ENCODE results near the gene ARL6IP4. TPM values are rescaled to one million over a fixed set of nuclear protein-coding genes. Genes with fewer than 3 reads are reported as not detected.
A peak's percentile ranks its signal among the peaks of the same experiment; 100 is the strongest.

Gene ARL6IP4
- total and polyA plus RNA-seq, 2 of the 4 experiments (the other 2 are of a cell fraction) = 161 to 254 TPM

- no peak for TF ChIP-seq MAZ (IDR thresholded peaks at IDR 0.05; ENCODE audit: borderline replicate concordance, low read depth, low read length)
Observed at GRCh38 chr12:122949816-122950675, 30.4 kb upstream of the ARL6IP4 start (continued).

GRCh38 chr12:122951406-122951805 lies 29.1 kb upstream of the ARL6IP4 start:
- Histone ChIP-seq H2BK15ac (ENCODE audit: low read depth, low read length) (no peak overlapping the region), H3K27ac (ENCODE audit: insufficient read depth, low read length) (no peak overlapping the region), H2AK5ac (ENCODE audit: low read depth, low read length) (0 out of 2 replicates have a peak overlapping the region, but pooled peaks have one; percentile 7), H2BK5ac (ENCODE audit: low read depth, low read length, poor library complexity, severe bottlenecking) (no peak overlapping the region), H3K14ac (replicated peaks; ENCODE audit: low read depth, low read length) (0 out of 2 replicates have a peak overlapping the region, but pooled peaks have one; percentile 20), H3K56ac (ENCODE audit: extremely low read depth, insufficient read depth, low read length) (no peak overlapping the region), H2BK120ac (ENCODE audit: low read depth, low read length) (no peak overlapping the region; the same call in 1 of the 2 replicates), H4K5ac (ENCODE audit: low read depth, low read length) (no peak overlapping the region), H3K9ac (ENCODE audit: low read depth, low read length) (no peak overlapping the region), H3K9me3 (ENCODE audit: control insufficient read depth, insufficient read depth, low read length) (no peaks in the 10 kb centered on the region), H4K8ac (ENCODE audit: low read depth in 2 of 2, low read length in 2 of 2) (no peak overlapping the region), H4K20me1 (ENCODE audit: insufficient read depth, low read length) (peaks cover 10% of the 10 kb centered on the region), H3K9me1 (ENCODE audit: insufficient read depth, low read length) (peaks cover 11% of the 10 kb centered on the region), H2AK9ac (replicated peaks; ENCODE audit: low read depth, low read length, poor library complexity) (no peak overlapping the region), H3K27me3 (ENCODE audit: control insufficient read depth, insufficient read depth, low read length) (no peaks in the 10 kb centered on the region), H2BK20ac (ENCODE audit: low read depth, low read length) (no peak overlapping the region; the same call in 1 of the 2 replicates), H3K79me1 (ENCODE audit: low read depth in 1 of 2, low read length in 2 of 2) (peaks cover 0 to 17% of the 10 kb centered on the region in 2 experiments; a peak in 2 of 4 replicates), H3K36me3 (ENCODE audit: control insufficient read depth, insufficient read depth, low read length) (no peaks in the 10 kb centered on the region), H4K91ac (ENCODE audit: insufficient read depth, low read depth, low read length) (no peak overlapping the region), H3K4me2 (ENCODE audit: low read depth, low read length) (no peak overlapping the region), H3K4me1 (ENCODE audit: control insufficient read depth, insufficient read depth, low read length) (peaks cover 8% of the 10 kb centered on the region), H3K23ac (ENCODE audit: low read depth, low read length) (no peak overlapping the region), H3K4me3 (ENCODE audit: insufficient read depth, low read depth, low read length) (no peak overlapping the region), H2AFZ (replicated peaks; ENCODE audit: low read length, poor library complexity) (no peak overlapping the region), H3K18ac (ENCODE audit: low read depth, low read length) (no peak overlapping the region), H3K4ac (ENCODE audit: low read depth, low read length) (no peak overlapping the region)
- no peak for TF ChIP-seq CEBPB (IDR thresholded peaks at IDR 0.05; ENCODE audit: low read depth, low read length)
- no peak for TF ChIP-seq RCOR1 (IDR thresholded peaks at IDR 0.05; ENCODE audit: insufficient replicate concordance, low read length)
- no peak for TF ChIP-seq POLR2A (IDR thresholded peaks at IDR 0.05; ENCODE audit: low read depth, low read length)
- TF ChIP-seq FOS (IDR thresholded peaks at IDR 0.05; ENCODE audit: low read depth, low read length) = peak; percentile 32; the same call in 1 of the 2 replicates
- TF ChIP-seq ELK1 (IDR thresholded peaks at IDR 0.05; ENCODE audit: borderline replicate concordance, low read depth, low read length) = no peak
- no peak for TF ChIP-seq RAD21 (IDR thresholded peaks at IDR 0.05; ENCODE audit: low read length)
- no peak for TF ChIP-seq SMC3 (IDR thresholded peaks at IDR 0.05; ENCODE audit: low read depth, low read length)
- no peak for TF ChIP-seq MAFK (IDR thresholded peaks at IDR 0.05; ENCODE audit: low read depth, low read length)
- dilution Hi-C loops (cut with HindIII; ENCODE audit: low sequenced_read_pairs, unreplicated experiment) = no loop called here
- intact Hi-C loops (cut with micrococcal nuclease) = no loop called here
- WGBS, 2 experiments (ENCODE audit: extremely low coverage in 2 of 2, insufficient read length in 1 of 2) = no CpG with 5 or more reads among the region's 9 CpGs
- in situ Hi-C loops (cut with MboI; ENCODE audit: low sequenced_read_pairs) = loop anchor here (5.0 to 25.0 kb wide), 2 partner anchors 79 to 314 kb away; no protein-coding TSS in a partner anchor
- ATAC-seq (ENCODE audit: low read depth) (no peak), DNase-seq (peak; percentile 72)
- POLR2A ChIA-PET (ENCODE audit: unreplicated experiment) = no interaction called here
- BruUV-seq (replicated peaks) = no TSS peak
- CTCF ChIA-PET = interaction anchor here (0.7 to 1.5 kb wide), 3 partner anchors 158 to 318 kb away, joined by 3 to 6 read pairs (median 4); no protein-coding TSS in a partner anchor

Data from IMR-90 (cell line).